Progenitor cell of endocrine pancreas (in vitro differentiated cells): ENCODE measurements around the gene OPHN1. TPM values are rescaled to one million over a fixed set of nuclear protein-coding genes. Genes with fewer than 3 reads are reported as not detected.

ENCODE experiments used
- DNase-seq: peaks from one replicate; pipeline ENCODE4 v3.0.0; 2021; ENCODE audit warnings: low spot score; ENCODE audit not compliant: unreplicated experiment
- H3K27ac Mint-ChIP-seq: 2 replicates; pipeline ENCODE4 v1.8.0; 2021; ENCODE audit warnings: mild to moderate bottlenecking, moderate library complexity, mixed read lengths
- H3K27me3 Mint-ChIP-seq: 2 replicates; pipeline ENCODE4 v1.8.0; 2021; ENCODE audit warnings: mixed read lengths
- H3K36me3 Mint-ChIP-seq: 2 replicates; pipeline ENCODE4 v1.8.0; 2022; ENCODE audit warnings: mixed read lengths; ENCODE audit not compliant: insufficient read depth
- H3K4me1 Mint-ChIP-seq: 2 replicates; pipeline ENCODE4 v1.8.0; 2021; ENCODE audit warnings: low read depth, mixed read lengths
- H3K4me3 Mint-ChIP-seq: 2 replicates; pipeline ENCODE4 v1.8.0; 2021; ENCODE audit warnings: low read depth, mild to moderate bottlenecking, moderate library complexity, mixed read lengths
- H3K9me3 Mint-ChIP-seq: 2 replicates; pipeline ENCODE4 v1.8.0; 2021; ENCODE audit warnings: low read depth, mixed read lengths
- total RNA-seq: library from RNA; stranded (reverse); gene quantifications from 2 replicates; pipeline ENCODE4 v1.2.1, GENCODE V29; 2021
- TF ChIP-seq, protein P1 (sequence below): fragments of 200-600 bp; sonication (generic); IDR thresholded peaks from one replicate; pipeline ENCODE4 v1.5.0; 2021; ENCODE audit warnings: antibody characterized with exemption, mild to moderate bottlenecking; ENCODE audit not compliant: unreplicated experiment

OPHN1 gene
- total RNA-seq, 1 donor from 2014 or later = 7.2 TPM

DNA sequence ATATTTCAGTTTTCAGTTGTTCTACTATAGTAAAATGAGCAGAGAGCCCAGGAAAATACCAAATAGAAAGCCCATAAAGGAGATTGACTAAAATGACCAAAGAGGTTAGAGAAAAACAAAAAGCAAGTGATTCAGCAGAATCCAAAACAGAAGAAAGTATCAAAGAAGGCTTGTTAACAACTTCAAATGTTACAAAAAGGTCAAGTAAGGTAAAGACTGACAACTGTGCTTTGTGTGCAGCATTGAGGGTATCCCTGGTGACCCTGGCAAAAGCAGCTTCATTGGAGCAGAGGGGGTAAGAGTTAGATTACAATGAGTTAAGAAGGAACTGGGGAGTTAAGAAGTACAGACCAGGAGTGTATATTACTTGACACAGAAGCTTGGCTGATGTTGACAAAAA, 317.9 kb downstream of the OPHN1 start:
- DNase-seq = no peak
- TF ChIP-seq, protein P1, sequence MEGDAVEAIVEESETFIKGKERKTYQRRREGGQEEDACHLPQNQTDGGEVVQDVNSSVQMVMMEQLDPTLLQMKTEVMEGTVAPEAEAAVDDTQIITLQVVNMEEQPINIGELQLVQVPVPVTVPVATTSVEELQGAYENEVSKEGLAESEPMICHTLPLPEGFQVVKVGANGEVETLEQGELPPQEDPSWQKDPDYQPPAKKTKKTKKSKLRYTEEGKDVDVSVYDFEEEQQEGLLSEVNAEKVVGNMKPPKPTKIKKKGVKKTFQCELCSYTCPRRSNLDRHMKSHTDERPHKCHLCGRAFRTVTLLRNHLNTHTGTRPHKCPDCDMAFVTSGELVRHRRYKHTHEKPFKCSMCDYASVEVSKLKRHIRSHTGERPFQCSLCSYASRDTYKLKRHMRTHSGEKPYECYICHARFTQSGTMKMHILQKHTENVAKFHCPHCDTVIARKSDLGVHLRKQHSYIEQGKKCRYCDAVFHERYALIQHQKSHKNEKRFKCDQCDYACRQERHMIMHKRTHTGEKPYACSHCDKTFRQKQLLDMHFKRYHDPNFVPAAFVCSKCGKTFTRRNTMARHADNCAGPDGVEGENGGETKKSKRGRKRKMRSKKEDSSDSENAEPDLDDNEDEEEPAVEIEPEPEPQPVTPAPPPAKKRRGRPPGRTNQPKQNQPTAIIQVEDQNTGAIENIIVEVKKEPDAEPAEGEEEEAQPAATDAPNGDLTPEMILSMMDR = no peak
- Mint-ChIP-seq H3K4me1 (peaks cover 1% of the 10 kb centered on the region), H3K27ac (no peak overlapping the region), H3K36me3 (peaks cover 3% of the 10 kb centered on the region), H3K4me3 (no peak overlapping the region), H3K27me3 (no peaks in the 10 kb centered on the region), H3K9me3 (peaks cover 5% of the 10 kb centered on the region)

DNA sequence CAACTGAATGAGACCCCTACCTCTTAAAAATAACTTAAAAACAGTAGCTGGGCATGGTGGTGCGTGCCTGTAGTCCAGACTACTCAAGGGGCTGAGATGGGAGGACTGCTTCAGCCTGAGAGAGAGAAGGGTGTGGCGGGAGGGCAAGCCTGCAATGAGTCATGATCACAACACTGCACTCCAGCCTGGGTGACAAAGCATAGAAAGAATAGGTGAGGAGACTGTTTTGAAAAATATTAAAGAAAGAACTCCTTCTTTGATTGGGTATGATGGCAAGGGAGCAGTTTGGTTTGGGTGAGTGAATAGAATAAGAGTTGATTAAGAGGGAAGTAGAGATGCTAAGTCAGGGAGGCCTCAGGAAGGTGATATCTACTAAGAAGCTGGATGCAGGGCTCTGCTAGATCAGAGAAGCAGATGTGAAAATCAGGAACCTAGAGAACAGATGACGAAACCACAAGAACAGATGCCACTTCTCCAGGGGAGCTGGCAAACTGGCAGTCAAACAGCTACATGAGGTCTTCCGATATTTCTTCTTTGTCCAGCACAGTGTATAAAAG, 318.6 kb downstream of the OPHN1 start:
- H3K27ac Mint-ChIP-seq = no peak overlapping the region
- TF ChIP-seq, protein P1 = no peak
- peaks cover 1% of the 10 kb centered on the region for H3K4me1 Mint-ChIP-seq
- peaks cover 5% of the 10 kb centered on the region for H3K36me3 Mint-ChIP-seq
- peaks cover 8% of the 10 kb centered on the region for H3K9me3 Mint-ChIP-seq
- H3K4me3 Mint-ChIP-seq = no peak overlapping the region
- no peaks in the 10 kb centered on the region for H3K27me3 Mint-ChIP-seq
- DNase-seq = no peak

DNA sequence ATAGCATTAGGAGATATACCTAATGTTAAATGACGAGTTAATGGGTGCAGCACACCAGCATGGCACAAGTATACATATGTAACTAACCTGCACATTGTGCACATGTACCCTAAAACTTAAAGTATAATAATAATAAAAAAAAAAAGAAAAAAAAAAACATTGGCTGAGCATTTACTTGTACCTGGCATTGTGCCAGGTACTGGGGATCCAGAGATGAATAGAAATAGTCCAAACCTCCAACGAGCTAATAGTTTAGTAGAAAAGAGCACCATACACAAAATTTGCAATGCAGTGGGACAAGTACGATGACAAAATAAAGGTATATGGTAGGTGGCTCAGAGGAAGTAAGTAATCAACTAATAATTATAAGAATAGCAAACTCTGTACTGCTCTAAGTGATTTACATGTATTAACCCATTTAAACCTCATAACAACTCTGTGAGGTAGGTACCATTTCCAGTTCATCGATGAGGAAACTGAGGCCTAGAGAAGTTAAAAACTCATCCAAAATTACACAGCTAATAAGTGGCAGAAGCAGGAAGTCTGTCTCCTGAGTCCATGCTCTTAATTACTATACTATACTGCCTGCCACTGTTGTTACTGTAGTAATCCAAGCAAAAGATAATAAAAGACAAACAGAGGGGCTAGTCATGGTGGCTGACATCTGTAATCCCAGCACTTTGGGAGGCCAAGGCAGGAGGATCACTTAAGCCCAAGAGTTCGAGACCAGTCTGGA, 319.3 kb downstream of the OPHN1 start:
- Mint-ChIP-seq H3K9me3 (peaks cover 10% of the 10 kb centered on the region), H3K27me3 (no peaks in the 10 kb centered on the region), H3K4me3 (no peak overlapping the region), H3K4me1 (peaks cover 1% of the 10 kb centered on the region), H3K36me3 (peaks cover 4% of the 10 kb centered on the region), H3K27ac (no peak overlapping the region)
- no peak for DNase-seq
- TF ChIP-seq, protein P1 = no peak

DNA sequence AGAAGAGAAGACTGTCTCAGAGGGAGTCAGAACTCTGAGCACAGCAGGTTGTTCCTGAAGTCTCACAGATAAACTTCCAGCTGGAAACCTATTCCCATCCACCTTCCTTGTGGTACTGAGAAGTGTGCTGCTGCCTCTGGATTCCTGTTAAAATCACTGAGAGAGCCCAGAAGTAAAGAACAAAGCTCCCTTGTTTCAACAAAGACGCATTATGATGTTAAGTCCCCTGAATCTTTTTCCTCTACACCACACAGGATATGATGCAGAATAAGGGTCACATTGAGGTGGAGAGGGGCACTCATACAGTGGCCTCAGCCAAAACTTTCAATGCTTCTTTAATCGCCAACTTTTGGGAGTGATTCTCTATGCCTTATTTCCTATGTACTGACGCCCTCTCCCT, 321.0 kb downstream of the OPHN1 start:
- DNase-seq = no peak
- Mint-ChIP-seq H3K4me1 (peaks cover 1% of the 10 kb centered on the region), H3K9me3 (peaks cover 7% of the 10 kb centered on the region), H3K27ac (no peak overlapping the region), H3K27me3 (no peaks in the 10 kb centered on the region), H3K4me3 (no peak overlapping the region), H3K36me3 (peaks cover 3% of the 10 kb centered on the region)
- TF ChIP-seq, protein P1 = no peak

DNA sequence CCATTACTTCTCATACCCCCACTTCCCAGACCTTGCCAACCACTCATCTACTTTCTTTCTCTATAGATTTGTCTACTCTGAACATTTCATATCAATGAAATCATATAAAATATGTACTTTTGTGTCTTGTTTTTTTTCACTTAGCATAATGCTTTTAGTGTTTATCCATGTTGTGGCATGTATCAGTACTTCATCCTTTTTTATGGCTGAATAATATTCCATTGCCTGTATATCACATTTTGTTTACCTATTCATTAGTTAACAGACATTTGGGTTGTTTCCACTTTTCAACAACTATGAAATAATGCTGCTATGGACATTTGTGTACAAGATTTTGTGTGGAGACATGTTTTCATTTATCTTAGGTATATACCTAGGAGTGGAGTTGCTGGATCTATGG, 324.1 kb downstream of the OPHN1 start:
- Mint-ChIP-seq H3K36me3 (peaks cover 12% of the 10 kb centered on the region), H3K27ac (no peak overlapping the region), H3K9me3 (peaks cover 17% of the 10 kb centered on the region), H3K4me1 (peaks cover 1% of the 10 kb centered on the region), H3K4me3 (no peak overlapping the region), H3K27me3 (no peaks in the 10 kb centered on the region)
- no peak for DNase-seq
- TF ChIP-seq, protein P1 = no peak
